Jurkat, Clone E6-1 (cell line): ENCODE measurements around the gene NIPAL3.
"Not testable (repeated sequence)": the region's sequence is repeated elsewhere in the genome, so short reads cannot be mapped to it uniquely, and the experiment has no call there.

Experiments
- DNase-seq: peaks from one replicate; pipeline ENCODE4 v3.0.0-alpha.2; 2011; ENCODE audit warnings: low read depth, low spot score
- H3K4me3 ChIP-seq: 2 replicates; pipeline ENCODE4 v1.5.1; 2011; ENCODE audit warnings: mild to moderate bottlenecking, low read length, control low read depth, moderate library complexity

Gene NIPAL3

GRCh38 chr1:24417681-24418080 is 2.1 kb downstream of the NIPAL3 start:
- no peak for DNase-seq
- no peak overlapping the region for H3K4me3 ChIP-seq

GRCh38 chr1:24418898-24419628 is 3.5 kb downstream of the NIPAL3 start:
- DNase-seq = peak; percentile 21
- H3K4me3 ChIP-seq = no peak overlapping the region

DNA sequence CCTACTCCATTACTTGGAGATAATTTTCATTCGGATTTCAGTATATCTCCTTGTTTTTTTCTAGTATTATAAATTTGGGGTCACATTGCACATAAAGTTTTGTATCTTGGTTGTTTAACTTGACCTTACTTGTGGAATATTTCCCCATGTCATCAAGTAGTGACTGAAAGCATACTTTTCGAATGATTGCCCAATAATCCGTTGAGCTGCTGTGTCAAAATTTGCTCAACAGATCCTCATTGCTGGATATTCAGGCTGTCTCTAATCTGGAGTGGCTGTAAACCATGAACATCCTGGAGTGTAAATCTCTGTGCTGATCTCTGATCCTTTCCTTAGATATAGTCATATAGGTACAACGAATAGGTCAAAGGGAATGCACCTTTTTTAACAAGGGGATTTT is 4.9 kb downstream of the NIPAL3 start:
- no peak for DNase-seq
- no peak overlapping the region for H3K4me3 ChIP-seq

DNA sequence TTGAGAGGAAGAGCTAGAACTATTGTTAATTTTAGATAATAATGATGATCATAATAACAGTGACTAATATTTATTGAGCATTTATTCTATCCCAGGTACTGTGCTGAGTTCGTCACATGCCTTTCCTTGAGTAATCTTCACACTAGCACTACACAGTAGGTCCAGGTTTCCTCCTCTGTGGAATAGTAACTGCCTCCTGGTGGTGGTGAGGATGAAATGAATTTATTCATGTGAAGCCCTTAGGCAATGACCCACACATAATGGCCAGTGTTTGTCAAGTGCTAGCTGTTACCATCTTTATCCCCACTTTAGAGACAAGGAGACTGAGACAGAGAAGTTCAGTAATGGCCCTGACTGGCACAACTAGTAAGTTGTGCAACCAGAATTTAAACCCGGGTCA is 5.9 kb downstream of the NIPAL3 start:
- H3K4me3 ChIP-seq = no peak overlapping the region

GRCh38 chr1:24424207-24424606 is 8.6 kb downstream of the NIPAL3 start:
- DNase-seq = no peak

More for the DNA sequence above, 5.9 kb downstream of the NIPAL3 start:
- DNase-seq = no peak

DNA sequence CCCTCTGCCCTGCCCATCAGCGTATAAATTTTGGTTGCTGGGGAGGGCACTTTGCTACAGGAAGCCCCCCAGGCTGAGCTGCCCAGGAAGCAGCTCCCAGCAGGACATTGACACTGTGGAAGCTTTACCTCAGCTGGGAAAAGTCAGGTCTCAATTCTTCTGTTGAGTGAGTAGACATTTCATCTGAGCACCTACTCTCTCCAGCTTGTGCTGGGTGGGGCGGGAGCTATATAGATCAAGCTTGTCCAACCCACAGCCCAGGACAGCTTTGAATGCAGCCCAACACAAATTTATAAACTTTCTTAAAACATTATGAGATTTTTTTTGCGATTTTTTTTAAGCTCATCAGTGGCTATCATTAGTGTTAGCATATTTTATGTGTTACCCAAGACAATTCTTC is 9.4 kb downstream of the NIPAL3 start:
- no peak overlapping the region for H3K4me3 ChIP-seq
- no peak for DNase-seq

More at GRCh38 chr1:24424207-24424606, 8.6 kb downstream of the NIPAL3 start:
- H3K4me3 ChIP-seq = no peak overlapping the region

- no peak for DNase-seq
- no peak overlapping the region for H3K4me3 ChIP-seq
These were observed 9.8 kb downstream of the NIPAL3 start for GRCh38 chr1:24425441-24425840.

DNA sequence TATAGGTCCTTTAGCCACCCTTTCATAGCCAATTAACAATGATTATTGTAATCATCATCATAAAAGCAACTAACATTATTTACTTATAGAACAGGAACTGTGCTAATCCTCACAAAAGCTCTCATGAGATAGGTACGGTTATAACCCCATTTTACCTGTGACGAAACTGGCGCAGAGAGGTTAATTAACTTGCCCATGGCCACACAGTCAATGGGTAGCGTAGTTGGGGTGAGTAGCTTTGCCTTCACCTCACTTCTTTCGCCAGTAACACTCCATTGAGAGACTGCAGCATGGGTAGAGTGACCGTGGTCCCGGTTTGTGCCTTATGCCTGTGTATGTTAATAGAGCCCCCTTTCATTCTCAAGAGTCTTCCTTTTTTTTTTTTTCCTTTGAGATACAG is 10.3 kb downstream of the NIPAL3 start:
- no peak overlapping the region for H3K4me3 ChIP-seq
- DNase-seq = no peak

DNA sequence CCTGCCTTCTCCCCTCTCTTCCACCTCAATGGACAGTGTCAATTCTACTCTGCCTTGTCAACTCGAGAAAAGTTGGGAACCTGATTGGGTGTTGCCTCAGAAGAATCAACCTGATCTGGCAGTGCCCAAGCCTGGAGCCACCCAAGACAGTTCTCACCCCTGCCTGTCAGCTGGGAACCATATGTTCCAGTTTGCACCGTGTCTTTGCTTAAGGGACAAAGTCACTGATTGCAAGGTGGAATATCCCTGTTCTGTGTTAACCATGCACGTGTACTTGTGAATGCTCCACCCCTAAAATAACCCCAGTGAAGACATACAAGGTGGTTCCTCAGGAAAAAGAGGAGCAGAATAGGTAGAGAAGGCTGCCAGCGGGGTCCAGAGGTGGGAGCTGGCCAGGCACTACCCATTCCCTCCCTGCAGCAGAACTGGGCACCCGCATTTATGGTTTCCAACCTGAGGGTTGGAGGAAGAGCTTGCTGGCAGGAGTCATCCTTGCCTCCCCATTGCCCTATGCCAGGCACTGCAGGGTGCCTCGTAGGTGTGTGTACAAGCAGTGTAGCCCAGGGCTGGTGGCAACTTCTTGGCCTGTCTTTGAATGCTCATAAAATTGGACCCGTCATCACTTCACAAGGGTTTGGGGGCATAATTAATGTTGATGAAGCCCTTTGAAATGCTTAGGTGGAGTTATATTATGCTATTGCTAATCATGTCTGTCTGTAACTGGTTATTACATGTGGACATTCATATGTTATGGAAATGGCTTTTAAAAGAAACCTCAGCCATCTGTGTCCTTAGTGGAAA is 11.3 kb downstream of the NIPAL3 start:
- DNase-seq = no peak
- no peak overlapping the region for H3K4me3 ChIP-seq

DNA sequence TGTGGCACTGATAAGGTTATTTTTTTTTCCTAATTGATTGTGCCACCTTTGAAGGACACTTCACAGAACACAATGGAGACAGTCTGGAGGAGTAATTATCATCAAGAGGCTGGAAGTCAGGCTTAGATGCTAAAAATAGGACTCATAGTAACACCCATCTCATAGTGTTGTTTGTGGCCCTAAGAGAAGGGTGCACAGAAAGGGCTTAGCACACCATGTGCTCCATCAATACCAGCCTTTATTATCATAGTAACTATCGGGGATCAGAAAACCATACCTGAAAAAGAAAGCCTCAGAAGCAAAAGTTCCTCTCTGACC is 11.9 kb downstream of the NIPAL3 start:
- DNase-seq = no peak
- H3K4me3 ChIP-seq = no peak overlapping the region

DNA sequence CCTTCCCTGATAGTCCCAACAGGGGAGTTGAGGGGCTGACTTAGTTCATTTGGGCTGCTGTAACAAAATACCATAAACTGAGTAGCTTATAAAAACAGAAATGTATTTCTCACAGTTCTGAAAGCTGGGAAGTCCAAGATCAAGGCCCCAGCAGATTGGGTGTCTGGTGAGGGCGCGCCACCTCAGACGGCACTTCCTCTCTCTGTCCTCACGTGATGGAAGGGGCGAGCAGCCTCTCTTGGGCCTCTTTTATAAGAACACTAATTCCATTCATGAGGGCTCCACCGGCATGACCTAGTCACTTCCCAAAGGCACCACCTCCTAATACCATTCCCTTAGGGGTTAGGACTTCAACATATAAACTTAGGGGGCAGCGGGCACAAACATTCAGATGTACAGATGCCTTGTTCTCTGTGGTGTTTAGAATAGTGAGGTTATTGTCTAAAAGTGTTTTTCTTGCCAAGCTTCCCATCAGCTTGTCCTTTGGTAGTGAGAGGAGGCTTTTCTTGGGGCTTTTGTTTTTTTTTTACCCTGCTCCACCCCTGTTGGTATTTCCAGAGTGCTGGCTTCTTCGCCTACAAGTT is 20.3 kb downstream of the NIPAL3 start:
- no peak overlapping the region for H3K4me3 ChIP-seq
- DNase-seq = no peak

DNA sequence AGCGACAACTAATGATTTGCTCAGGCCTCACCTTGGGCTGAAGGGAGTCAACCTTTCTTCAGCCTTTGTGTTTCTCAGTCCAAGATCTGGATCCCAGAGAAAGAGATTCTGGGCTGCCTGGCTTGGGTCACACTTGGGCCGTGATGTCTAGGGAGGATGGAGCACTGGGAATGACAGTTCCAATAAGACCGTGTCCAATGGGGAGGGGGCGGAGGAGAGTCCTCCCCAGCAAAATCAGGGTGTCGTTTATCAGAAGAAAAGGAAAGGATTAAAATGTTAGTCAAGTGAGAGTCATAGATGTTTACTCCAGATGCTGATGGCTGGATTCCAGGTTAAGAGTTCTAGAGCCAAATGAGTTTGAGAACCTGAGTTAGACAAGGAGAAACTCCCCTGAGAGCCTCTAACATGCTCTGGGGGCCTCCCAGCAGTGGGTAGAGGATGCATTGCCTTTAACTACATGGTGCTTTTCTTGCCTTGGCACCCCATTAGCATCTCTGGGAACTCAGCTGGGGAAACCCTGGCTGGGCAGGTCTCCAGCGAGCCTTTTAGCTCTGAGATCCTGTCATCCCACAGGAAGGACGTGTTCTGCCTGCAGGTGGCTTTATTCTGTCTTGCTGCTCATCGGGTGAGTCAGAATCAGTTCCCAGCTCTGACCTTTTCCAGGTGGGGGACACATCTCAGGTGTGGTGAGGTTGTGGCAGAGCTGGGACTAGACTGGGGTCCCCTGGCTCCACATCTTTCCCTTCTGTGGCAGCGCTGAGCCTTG is 22.2 kb downstream of the NIPAL3 start:
- H3K4me3 ChIP-seq = no peak overlapping the region
- no peak for DNase-seq

GRCh38 chr1:24438423-24438901 is 22.9 kb downstream of the NIPAL3 start:
- DNase-seq = no peak
- H3K4me3 ChIP-seq = no peak overlapping the region

DNA sequence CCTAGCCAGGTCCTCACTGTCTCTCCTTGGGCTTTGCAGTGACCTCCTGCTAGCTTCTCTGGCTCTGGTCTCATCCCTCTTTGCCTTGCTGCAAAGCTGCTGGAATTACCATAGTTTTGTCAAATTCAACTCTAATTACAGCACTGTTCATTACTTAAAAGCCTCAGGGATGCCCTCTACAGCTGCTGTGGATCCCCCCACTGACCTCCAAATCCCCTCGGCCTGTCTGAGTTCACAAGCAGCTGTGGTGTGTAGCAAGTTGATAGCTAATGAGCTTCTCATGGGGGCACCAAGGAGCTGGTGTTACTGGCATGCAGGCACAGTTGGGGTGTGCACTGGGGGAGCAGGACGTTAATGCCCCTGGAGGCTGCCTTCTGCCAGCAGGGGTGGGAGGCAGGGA is 24.8 kb downstream of the NIPAL3 start:
- no peak for DNase-seq
- no peak overlapping the region for H3K4me3 ChIP-seq

GRCh38 chr1:24441480-24441879 is 25.9 kb downstream of the NIPAL3 start:
- no peak overlapping the region for H3K4me3 ChIP-seq
- DNase-seq = no peak

DNA sequence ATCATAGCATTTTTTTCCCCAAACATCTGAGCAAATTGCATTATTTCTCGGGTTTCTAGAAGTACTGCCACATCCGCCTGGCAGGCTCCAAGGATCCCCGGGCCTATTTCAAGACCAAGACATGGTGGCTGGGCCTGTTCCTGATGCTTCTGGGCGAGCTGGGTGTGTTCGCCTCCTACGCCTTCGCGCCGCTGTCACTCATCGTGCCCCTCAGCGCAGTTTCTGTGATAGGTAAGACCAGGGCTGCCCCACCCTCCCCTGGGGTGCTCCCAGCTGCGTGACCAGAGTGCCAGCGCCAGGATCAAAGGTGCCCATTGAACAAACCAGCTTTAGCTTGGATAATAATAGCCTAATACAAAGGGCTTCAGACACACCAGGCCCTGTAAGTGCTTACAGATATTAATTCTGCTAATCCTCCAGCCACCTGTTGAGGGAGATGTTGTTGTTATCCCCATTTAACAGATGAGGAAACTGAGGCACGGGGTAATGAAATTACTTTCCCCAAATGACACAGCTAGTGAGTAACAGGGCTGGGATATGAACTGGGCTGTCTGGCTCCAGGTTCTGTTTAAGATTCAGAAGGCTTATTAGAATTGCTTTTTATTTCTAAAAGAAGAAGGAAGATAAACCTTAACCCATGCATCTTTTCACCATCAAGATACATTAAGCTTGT is 26.5 kb downstream of the NIPAL3 start:
- no peak overlapping the region for H3K4me3 ChIP-seq
- DNase-seq = no peak

GRCh38 chr1:24442764-24443163 is 27.2 kb downstream of the NIPAL3 start:
- no peak for DNase-seq

DNA sequence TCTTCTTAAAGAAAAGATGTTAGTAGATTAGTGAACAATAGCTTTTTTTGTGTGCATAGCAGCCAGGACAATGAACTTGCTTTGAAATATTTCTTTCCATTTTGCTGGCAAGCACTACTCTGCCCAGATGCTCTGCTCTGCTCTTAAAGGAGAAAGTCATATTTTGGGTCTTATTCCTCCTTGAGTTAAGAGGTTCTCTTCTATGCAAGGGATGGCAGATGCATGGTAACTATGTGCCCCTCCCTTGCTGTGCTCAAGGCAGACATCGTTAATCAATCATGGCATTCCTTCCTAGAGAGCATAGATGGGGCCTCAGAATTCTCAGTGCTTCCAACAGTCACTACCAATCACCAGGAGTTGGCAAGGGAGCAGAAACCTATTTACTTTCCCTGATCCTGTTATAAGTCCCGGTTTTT is 27.6 kb downstream of the NIPAL3 start:
- no peak overlapping the region for H3K4me3 ChIP-seq
- no peak for DNase-seq

More at GRCh38 chr1:24442764-24443163, 27.2 kb downstream of the NIPAL3 start:
- H3K4me3 ChIP-seq = no peak overlapping the region

DNA sequence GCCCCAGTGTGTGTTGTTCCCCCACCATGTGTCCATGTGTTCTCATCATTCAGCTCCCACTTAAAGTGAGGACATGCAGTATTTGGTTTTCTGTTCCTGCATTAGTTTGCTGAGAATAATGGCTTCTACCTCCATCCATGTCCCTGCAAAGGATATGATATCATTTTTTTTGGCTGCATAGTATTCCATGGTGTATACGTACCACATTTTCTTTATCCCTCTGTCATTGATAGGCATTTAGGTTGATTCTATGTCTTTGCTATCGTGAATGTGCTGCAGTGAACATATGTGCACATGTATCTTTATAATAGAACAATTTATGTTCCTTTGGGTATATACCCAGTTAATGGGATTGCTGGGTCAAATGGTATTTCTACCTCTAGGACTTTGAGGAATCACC is 30.8 kb downstream of the NIPAL3 start:
- H3K4me3 ChIP-seq, DNase-seq: not testable (repeated sequence)
